ENCODE data around the gene NACC2. TPM values are rescaled to one million over a fixed set of nuclear protein-coding genes. Genes with fewer than 3 reads are reported as not detected.

NACC2 gene
- polyA plus RNA-seq, 1 donor = 11.8 TPM

- WGBS (ENCODE audit: insufficient coverage, low lambda C conversion rate) = no CpG with 5 or more reads among the region's 20 CpGs
- peaks cover 7% of the 10 kb centered on the region for H3K36me3 ChIP-seq (ENCODE audit: control insufficient read depth, insufficient read depth, low read length)
- H3K4me1 ChIP-seq (ENCODE audit: control insufficient read depth, insufficient read depth, low read length) = peaks cover 41% of the 10 kb centered on the region
- no peaks in the 10 kb centered on the region for H3K27me3 ChIP-seq (ENCODE audit: control insufficient read depth, insufficient read depth, low read length)
- no peak overlapping the region for H3K4me3 ChIP-seq (ENCODE audit: low read length)
- no peaks in the 10 kb centered on the region for H3K9me3 ChIP-seq (ENCODE audit: control insufficient read depth, low read depth, low read length)
- peak overlapping the region; percentile 51 for H3K27ac ChIP-seq (ENCODE audit: low read length)
- DNase-seq = no peak
Observed at GRCh38 chr9:136091582-136092352, 3.3 kb downstream of the NACC2 start.

- no peak for DNase-seq
- H3K27ac ChIP-seq (ENCODE audit: low read length) = peak overlapping the region; percentile 51
- H3K36me3 ChIP-seq (ENCODE audit: control insufficient read depth, insufficient read depth, low read length) = peaks cover 7% of the 10 kb centered on the region
- H3K27me3 ChIP-seq (ENCODE audit: control insufficient read depth, insufficient read depth, low read length) = no peaks in the 10 kb centered on the region
- H3K4me3 ChIP-seq (ENCODE audit: low read length) = no peak overlapping the region
- peaks cover 39% of the 10 kb centered on the region for H3K4me1 ChIP-seq (ENCODE audit: control insufficient read depth, insufficient read depth, low read length)
- whole genome bisulfite sequencing (ENCODE audit: insufficient coverage, low lambda C conversion rate) = no CpG with 5 or more reads among the region's 22 CpGs
- H3K9me3 ChIP-seq (ENCODE audit: control insufficient read depth, low read depth, low read length) = no peaks in the 10 kb centered on the region
Observed at GRCh38 chr9:136090768-136091581, 4.1 kb downstream of the NACC2 start.

GRCh38 chr9:136090056-136090735, 4.9 kb downstream of the NACC2 start:
- Histone ChIP-seq H3K4me3 (ENCODE audit: low read length) (no peak overlapping the region), H3K9me3 (ENCODE audit: control insufficient read depth, low read depth, low read length) (no peaks in the 10 kb centered on the region), H3K27ac (ENCODE audit: low read length) (peak overlapping the region; percentile 42), H3K36me3 (ENCODE audit: control insufficient read depth, insufficient read depth, low read length) (peaks cover 7% of the 10 kb centered on the region), H3K4me1 (ENCODE audit: control insufficient read depth, insufficient read depth, low read length) (peaks cover 36% of the 10 kb centered on the region), H3K27me3 (ENCODE audit: control insufficient read depth, insufficient read depth, low read length) (no peaks in the 10 kb centered on the region)
- no CpG with 5 or more reads among the region's 9 CpGs for WGBS (ENCODE audit: insufficient coverage, low lambda C conversion rate)
- DNase-seq = no peak

GRCh38 chr9:136089697-136090045, 5.4 kb downstream of the NACC2 start:
- DNase-seq = no peak
- no peak overlapping the region for H3K27ac ChIP-seq (ENCODE audit: low read length)
- H3K27me3 ChIP-seq (ENCODE audit: control insufficient read depth, insufficient read depth, low read length) = no peaks in the 10 kb centered on the region
- peaks cover 7% of the 10 kb centered on the region for H3K36me3 ChIP-seq (ENCODE audit: control insufficient read depth, insufficient read depth, low read length)
- no peaks in the 10 kb centered on the region for H3K9me3 ChIP-seq (ENCODE audit: control insufficient read depth, low read depth, low read length)
- peaks cover 36% of the 10 kb centered on the region for H3K4me1 ChIP-seq (ENCODE audit: control insufficient read depth, insufficient read depth, low read length)
- 34% methylated on average over 3 of the region's 3 CpGs for WGBS (ENCODE audit: insufficient coverage, low lambda C conversion rate)
- H3K4me3 ChIP-seq (ENCODE audit: low read length) = no peak overlapping the region

DNA sequence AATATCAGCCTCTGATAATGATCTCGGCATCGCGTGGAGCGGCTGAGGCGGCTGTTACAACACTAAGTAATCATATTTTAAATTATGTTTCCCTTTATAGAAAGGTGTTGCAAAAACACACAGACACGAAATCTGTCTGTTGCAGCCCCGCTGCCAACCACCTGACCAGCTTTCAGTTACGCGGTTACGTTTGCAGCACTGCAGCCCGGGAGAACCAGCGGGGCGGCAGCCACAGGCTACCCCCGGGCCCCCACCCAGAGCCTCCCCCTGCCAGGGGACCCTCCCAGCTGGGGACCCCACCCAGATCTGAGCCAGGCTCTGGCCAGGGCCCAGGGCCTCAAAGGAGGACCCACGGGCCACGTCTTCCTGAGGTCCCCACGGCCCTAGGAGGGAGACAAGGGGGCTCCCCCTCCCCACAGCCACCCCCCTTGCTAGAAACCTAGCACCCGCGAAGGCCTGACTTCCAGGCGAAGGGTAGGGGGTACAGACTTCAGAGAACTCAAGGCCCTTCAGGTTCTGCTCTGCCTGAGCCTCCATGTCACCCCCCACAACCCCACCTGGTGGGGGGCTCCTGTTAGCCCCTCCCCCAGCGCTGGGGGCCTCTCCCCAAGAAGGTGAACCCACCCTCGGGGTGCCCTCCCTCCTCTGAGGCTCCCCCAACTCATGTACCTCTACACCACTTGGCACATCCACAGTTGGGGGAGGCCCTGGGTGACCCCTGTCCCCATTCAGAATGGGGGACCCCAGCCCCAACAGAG, 6.0 kb downstream of the NACC2 start:
- peaks cover 36% of the 10 kb centered on the region for H3K4me1 ChIP-seq (ENCODE audit: control insufficient read depth, insufficient read depth, low read length)
- no peak for DNase-seq
- no peaks in the 10 kb centered on the region for H3K9me3 ChIP-seq (ENCODE audit: control insufficient read depth, low read depth, low read length)
- H3K27ac ChIP-seq (ENCODE audit: low read length) = no peak overlapping the region
- peaks cover 10% of the 10 kb centered on the region for H3K36me3 ChIP-seq (ENCODE audit: control insufficient read depth, insufficient read depth, low read length)
- H3K4me3 ChIP-seq (ENCODE audit: low read length) = no peak overlapping the region
- no peaks in the 10 kb centered on the region for H3K27me3 ChIP-seq (ENCODE audit: control insufficient read depth, insufficient read depth, low read length)
- WGBS (ENCODE audit: insufficient coverage, low lambda C conversion rate) = no CpG with 5 or more reads among the region's 22 CpGs

DNA sequence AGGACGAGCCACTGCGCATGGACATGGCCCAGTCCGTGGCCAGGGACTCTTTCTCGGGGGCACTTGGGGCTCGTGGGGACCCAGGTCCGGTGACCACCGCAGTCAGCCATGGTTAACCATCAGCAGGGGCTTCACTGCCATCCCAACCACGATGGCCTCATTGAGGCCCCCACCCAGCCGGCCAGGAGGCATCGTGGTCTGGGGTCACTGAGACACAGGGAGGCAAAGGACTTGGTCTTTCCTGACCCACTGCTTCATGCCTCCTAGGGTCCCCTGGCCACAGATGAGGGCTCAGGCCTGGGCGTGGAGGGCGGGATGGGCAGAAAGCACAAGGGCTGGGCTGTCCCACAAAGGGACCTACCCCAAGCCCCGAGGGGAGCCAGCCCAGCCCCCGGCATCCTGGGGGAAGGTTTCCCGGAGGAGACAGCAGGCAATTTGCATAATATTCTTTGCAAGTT, 6.6 kb downstream of the NACC2 start:
- DNase-seq = no peak
- no peaks in the 10 kb centered on the region for H3K27me3 ChIP-seq (ENCODE audit: control insufficient read depth, insufficient read depth, low read length)

GRCh38 chr9:136087741-136088480, 7.2 kb downstream of the NACC2 start:
- H3K36me3 ChIP-seq (ENCODE audit: control insufficient read depth, insufficient read depth, low read length) = peaks cover 20% of the 10 kb centered on the region
- H3K9me3 ChIP-seq (ENCODE audit: control insufficient read depth, low read depth, low read length) = no peaks in the 10 kb centered on the region
- H3K4me3 ChIP-seq (ENCODE audit: low read length) = no peak overlapping the region
- no peaks in the 10 kb centered on the region for H3K27me3 ChIP-seq (ENCODE audit: control insufficient read depth, insufficient read depth, low read length)
- no CpG with 5 or more reads among the region's 24 CpGs for WGBS (ENCODE audit: insufficient coverage, low lambda C conversion rate)
- H3K4me1 ChIP-seq (ENCODE audit: control insufficient read depth, insufficient read depth, low read length) = peaks cover 30% of the 10 kb centered on the region
- no peak overlapping the region for H3K27ac ChIP-seq (ENCODE audit: low read length)
- no peak for DNase-seq

More for the DNA sequence above, 6.6 kb downstream of the NACC2 start:
- H3K9me3 ChIP-seq (ENCODE audit: control insufficient read depth, low read depth, low read length) = no peaks in the 10 kb centered on the region
- peaks cover 36% of the 10 kb centered on the region for H3K4me1 ChIP-seq (ENCODE audit: control insufficient read depth, insufficient read depth, low read length)
- H3K27ac ChIP-seq (ENCODE audit: low read length) = no peak overlapping the region
- no peak overlapping the region for H3K4me3 ChIP-seq (ENCODE audit: low read length)
- H3K36me3 ChIP-seq (ENCODE audit: control insufficient read depth, insufficient read depth, low read length) = peaks cover 16% of the 10 kb centered on the region
- WGBS (ENCODE audit: insufficient coverage, low lambda C conversion rate) = no CpG with 5 or more reads among the region's 15 CpGs

- no peak for DNase-seq
- peaks cover 22% of the 10 kb centered on the region for H3K36me3 ChIP-seq (ENCODE audit: control insufficient read depth, insufficient read depth, low read length)
- H3K9me3 ChIP-seq (ENCODE audit: control insufficient read depth, low read depth, low read length) = no peaks in the 10 kb centered on the region
- H3K27me3 ChIP-seq (ENCODE audit: control insufficient read depth, insufficient read depth, low read length) = no peaks in the 10 kb centered on the region
- peaks cover 22% of the 10 kb centered on the region for H3K4me1 ChIP-seq (ENCODE audit: control insufficient read depth, insufficient read depth, low read length)
- H3K27ac ChIP-seq (ENCODE audit: low read length) = no peak overlapping the region
- H3K4me3 ChIP-seq (ENCODE audit: low read length) = no peak overlapping the region
- WGBS (ENCODE audit: insufficient coverage, low lambda C conversion rate) = no CpG with 5 or more reads among the region's 21 CpGs
Observed at GRCh38 chr9:136086951-136087740, 7.9 kb downstream of the NACC2 start.
